Inflammatory macrophage treated with lipopolysaccharide for 4 hours (primary cell): Measurements from ENCODE around the gene UNC93B1.

ENCODE experiments used
- DNase-seq: peaks from one replicate; pipeline ENCODE4 v3.0.0-alpha.2; 2020

Gene UNC93B1

GRCh38 chr11:68039526-68040086, 35.7 kb upstream of the UNC93B1 start:
- DNase-seq = no peak

- DNase-seq = peak; percentile 89
These were observed 35.0 kb upstream of the UNC93B1 start, which contains the start of gene TCIRG1 for GRCh38 chr11:68038718-68039525. Gene TCIRG1 (plus strand): TSS chr11:68039025. CDS start chr11:68041272, 2,247 bp downstream.

GRCh38 chr11:68038226-68038717, 34.4 kb upstream of the UNC93B1 start:
- no peak for DNase-seq

- DNase-seq = no peak
These were observed 33.7 kb upstream of the UNC93B1 start for GRCh38 chr11:68037411-68038225.

GRCh38 chr11:68036717-68037239, 32.9 kb upstream of the UNC93B1 start:
- DNase-seq = peak; percentile 96

- DNase-seq = peak; percentile 81
These were observed 32.3 kb upstream of the UNC93B1 start for GRCh38 chr11:68036141-68036716.

GRCh38 chr11:68035266-68035876, 31.5 kb upstream of the UNC93B1 start:
- DNase-seq = no peak

GRCh38 chr11:68033708-68034045, 29.8 kb upstream of the UNC93B1 start:
- no peak for DNase-seq

- no peak for DNase-seq
These were observed 29.3 kb upstream of the UNC93B1 start for GRCh38 chr11:68032997-68033707.

GRCh38 chr11:68032003-68032402, 28.1 kb upstream of the UNC93B1 start:
- DNase-seq = no peak

GRCh38 chr11:68031144-68031464, 27.2 kb upstream of the UNC93B1 start:
- DNase-seq = no peak

- peak; percentile 99 for DNase-seq
These were observed 26.6 kb upstream of the UNC93B1 start, which contains the start of gene NDUFS8 for GRCh38 chr11:68030318-68031143. Gene NDUFS8 (plus strand): TSS chr11:68030681. CDS start chr11:68032152, 1,471 bp downstream.

- no peak for DNase-seq
These were observed 25.1 kb upstream of the UNC93B1 start for GRCh38 chr11:68028802-68029545.

GRCh38 chr11:68027667-68028066, 23.8 kb upstream of the UNC93B1 start:
- no peak for DNase-seq

- no peak for DNase-seq
These were observed 22.7 kb upstream of the UNC93B1 start for GRCh38 chr11:68026391-68027105.

- no peak for DNase-seq
These were observed 21.1 kb upstream of the UNC93B1 start for GRCh38 chr11:68025047-68025446.

GRCh38 chr11:68024508-68024907, 20.6 kb upstream of the UNC93B1 start:
- no peak for DNase-seq

GRCh38 chr11:68022531-68022930, 18.6 kb upstream of the UNC93B1 start:
- no peak for DNase-seq

GRCh38 chr11:68021167-68021787, 17.4 kb upstream of the UNC93B1 start:
- DNase-seq = no peak
